CD4-positive, alpha-beta T cell treated with Interleukin-2 at 100 ng/mL for 4 hours (primary cell): Measurements from ENCODE around the gene EDRF1.

Source experiments
- DNase-seq: peaks from one replicate; pipeline ENCODE4 v3.0.0-alpha.2; 2020; ENCODE audit warnings: low spot score

Gene EDRF1

DNA sequence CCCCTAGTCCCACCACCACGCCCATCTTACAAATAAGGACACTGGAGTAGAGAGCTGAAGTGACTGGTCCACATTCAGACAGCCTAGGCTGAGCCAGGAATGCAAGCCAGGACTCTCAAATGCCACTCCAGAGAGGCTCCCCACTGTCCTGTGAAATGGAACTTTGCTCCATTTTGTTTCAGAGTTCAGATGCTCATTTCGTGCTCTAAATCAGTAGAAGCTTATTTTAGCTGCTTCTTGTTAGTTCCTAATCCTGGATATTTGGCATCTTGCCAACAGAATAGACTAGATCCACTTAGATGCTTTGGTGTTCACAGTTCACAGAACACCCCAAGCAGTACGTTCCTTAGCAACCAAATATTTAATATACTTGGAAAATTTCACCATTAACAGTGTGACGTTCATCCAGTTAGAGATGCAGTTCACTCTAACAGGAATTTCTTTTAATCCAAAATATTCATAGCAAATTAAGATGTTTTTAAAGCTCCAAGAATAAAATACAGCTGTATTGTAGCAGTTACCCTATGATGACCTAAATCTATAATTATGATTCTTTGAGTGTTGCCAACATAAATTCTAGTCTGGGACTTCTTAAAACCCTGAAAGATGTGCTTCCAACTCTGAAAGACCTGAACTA lies 48.8 kb downstream of the EDRF1 start:
- DNase-seq = no peak

DNA sequence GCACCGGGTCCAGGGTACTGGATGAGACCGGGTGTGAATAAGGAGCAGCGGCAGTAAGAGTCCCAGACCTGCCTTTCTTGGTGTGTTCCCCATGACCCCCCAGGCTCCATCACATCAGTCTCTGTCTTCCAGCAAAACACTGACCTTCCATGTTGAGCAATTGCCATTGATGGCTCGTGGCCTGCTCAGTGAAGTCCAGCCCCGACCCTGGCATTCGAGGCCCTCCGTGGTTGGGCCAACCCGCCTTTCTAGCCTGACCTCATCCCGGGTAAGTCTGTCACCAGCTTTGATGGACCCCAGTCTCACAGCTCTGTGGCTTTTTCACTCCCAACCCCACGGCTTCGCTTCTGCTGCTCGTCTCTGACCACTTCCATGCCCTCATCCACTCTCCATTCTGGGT lies 49.7 kb downstream of the EDRF1 start:
- DNase-seq = no peak

DNA sequence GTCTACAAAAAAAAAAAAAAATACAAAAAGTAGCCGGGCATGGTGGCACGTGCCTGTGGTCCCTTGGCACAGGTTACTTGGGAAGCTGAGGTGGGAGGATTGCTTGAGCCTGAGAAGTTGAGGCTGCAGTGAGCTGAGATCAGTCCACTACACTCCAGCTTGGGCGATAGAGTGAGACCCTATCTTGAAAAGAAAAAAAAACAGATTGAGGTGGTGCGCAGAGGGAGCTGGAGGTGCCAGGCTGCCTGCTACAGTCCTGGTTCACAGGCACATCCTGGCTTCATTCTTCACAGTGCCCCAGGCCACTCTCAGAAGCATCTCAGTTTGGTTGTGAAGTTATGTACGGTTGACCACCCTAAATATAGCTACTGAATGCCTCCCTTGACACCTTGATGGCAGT lies 51.3 kb downstream of the EDRF1 start:
- DNase-seq = no peak

DNA sequence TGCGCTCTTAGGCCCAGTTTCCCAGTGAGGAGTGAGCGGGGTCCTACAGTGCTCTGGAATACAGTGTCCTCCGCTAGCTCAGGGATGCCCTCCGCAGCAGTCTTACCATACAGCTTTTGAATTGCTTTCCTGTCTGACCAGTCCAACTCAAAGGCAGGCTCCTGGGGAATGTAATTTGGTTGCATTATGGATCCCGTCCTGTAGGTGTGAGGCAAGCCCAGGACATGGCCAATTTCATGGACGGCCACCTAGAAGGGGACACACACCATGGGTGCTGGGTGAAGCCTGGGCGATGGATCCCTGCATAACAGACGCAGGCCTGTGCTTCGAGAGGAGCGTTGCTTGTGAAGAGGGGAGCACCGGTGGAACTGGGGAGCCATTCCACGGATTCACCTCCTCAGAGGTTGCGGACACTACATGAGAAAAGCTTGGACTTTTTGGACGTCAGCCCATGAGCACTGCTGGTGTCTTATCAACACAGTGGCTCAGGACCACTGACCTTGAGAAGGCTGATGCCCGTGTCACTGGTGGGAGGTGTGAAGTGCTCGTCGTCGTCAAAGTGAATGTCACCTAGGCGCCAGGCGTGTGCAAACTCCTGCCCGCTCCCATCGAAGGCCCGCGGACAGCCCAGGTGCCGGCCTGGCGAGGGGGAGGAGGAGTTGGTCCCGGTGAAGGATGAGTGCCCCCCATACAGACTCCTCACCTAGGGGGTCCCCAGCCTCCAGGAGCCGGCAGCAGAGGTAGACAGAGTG lies 52.8 kb downstream of the EDRF1 start:
- no peak for DNase-seq

DNA sequence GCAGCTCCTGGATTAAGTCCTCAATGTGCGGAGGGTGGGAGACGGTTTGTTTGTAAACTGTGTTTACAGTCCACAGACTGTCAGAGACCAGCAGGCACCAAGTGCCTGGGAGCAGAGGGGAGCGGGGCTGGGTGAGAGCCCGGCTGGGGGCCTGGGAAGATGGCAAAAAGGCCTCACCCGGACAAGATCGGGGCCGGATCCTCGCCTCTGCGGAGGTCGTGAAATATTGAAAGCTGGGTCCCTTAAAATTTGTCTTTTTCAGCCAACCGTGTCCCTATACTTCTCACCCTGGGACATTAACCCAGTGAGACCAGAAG lies 53.3 kb downstream of the EDRF1 start:
- no peak for DNase-seq

DNA sequence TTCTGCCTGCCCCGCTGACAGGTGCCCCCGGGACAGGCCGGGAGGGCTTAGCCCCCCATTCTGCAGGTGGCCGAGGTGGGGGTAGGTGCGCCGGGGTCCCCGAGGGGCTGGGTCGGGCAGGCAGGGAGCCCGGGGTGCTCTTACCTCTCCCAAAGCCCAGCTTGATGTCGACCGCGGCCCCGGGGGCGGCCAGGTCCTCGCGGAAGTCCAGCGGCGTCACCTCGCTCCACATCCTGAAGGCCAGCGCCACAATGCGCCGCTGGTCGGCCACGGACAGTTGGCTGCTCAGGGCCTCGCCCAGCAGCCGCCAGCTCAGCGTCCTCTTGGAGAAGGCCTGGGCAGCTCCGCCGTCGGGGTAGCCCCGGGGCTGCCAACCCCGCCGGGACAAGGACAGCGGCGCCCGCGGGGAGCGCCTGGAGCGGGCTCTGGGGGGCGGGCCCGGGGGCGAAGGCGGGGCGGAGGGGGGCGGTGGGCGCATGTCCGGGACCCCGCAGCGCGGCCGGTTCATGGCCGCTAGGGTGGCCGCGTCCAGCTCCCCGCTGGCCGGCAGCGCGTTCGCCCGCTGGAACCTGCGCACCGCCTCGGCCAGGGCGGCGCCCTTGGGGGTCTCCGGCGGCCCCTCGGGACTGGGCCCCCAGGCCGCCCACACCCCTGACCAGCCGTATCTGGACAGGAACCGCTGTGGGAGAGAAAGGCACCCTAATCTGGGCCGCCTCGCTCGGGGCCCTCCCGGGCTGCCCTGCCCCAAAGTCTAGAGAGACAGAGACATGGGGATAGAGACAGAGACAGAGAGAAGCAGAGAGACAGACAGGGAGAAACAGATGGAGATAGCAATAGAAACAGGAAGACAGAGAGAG lies 54.4 kb downstream of the EDRF1 start:
- no peak for DNase-seq

DNA sequence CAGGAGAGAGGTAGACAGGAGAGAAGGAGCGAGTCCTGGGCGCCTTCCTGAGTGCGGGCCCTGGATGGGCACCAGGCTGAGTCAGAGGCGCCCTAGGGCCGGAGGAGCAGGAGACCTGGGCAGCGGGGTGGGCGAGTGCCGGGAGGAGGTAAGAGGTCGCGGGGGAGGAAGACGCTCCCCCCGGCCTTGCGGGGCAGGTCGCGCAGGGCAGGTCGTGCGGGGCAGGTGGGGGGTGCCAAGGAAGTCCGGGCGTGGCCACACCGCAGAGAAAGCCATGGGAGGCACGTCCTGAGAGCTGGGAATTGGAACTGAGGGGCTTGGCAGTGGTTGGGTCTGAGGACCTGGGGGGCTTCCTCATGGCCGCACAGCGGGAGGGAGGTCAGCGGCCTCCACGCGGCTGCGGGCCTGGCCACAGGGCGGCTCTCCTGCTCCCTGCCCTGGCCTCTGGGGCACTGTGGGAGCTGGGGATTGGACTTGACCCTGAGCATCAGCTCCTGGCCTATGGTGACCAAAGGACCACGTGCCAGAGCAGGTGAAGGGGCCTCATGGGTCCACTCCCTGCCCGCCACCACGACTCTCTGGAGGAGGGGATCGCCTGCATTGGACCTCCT lies 55.2 kb downstream of the EDRF1 start:
- no peak for DNase-seq

DNA sequence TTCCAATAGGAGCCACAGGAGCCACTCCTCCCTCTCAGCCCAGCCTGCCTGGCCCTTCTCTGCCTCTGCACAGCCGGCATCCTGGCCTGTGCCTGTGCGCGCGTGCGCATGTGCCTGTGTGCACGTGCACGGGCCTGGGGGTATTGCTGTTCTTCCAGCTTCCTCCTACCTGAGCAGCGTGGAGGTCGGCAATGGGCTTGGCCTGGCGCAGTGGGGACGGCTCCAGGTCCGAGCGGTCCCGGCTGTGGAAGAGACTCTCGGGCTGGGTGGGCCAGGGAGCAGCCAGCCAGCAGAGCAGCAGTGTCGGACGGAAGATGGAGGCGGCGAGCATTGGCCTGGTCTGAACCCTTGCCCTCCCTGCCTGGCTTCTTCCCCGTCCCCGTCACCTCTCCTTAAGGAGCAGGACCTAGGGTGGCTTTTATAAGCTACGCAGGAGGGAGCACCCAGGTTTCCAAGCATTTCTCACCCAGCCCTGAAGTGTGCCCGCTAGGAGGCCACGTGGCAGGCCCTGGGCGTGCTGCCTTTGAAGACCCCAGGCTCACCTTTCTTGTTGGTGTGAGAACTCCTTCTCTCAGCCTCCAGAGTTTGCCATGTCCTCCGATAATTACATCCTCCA lies 56.1 kb downstream of the EDRF1 start, which contains the start of gene MMP21:
MMP21 (minus strand) TSS at position 331 of the 616 bp plus-strand sequence; CDS start at position 331, 0 bp downstream.
- no peak for DNase-seq

DNA sequence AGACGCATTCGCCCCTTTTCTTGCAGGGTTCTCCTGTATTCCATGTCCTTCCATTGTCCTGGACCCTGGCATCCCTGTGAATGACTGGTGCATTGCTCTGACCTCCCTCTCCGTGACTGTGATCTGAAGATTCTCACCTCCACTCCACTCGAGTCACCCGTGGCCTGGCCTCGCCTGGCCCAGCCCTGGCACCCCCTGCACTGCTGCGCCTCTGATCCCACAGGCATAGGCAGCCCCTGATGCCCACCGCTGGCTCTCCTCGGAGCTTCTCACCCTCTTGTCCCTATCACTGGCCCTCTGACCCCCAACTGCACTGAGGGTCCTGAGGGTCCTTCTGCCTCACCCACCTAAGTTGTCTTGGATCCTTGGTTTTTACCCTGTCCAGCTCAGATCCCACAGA lies 58.3 kb downstream of the EDRF1 start:
- DNase-seq = no peak

DNA sequence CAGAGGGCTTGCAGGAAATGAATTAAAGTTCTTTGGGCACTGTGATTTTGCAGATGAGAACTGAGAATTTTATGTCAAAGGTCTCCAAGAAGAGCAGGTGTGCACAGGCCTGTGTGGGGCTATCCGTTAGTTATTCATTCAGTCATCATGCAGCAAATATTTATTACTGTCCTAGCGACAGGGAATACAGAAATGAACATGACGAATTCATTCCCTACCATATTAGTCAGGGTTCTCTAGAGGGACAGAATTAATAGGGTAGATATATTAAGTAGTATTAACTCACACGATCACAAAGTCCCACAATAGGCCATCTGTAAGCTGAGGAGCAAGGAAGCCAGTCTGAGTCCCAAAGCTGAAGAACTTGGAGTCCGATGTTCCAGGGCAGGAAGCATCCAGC lies 59.0 kb downstream of the EDRF1 start:
- DNase-seq = no peak

DNA sequence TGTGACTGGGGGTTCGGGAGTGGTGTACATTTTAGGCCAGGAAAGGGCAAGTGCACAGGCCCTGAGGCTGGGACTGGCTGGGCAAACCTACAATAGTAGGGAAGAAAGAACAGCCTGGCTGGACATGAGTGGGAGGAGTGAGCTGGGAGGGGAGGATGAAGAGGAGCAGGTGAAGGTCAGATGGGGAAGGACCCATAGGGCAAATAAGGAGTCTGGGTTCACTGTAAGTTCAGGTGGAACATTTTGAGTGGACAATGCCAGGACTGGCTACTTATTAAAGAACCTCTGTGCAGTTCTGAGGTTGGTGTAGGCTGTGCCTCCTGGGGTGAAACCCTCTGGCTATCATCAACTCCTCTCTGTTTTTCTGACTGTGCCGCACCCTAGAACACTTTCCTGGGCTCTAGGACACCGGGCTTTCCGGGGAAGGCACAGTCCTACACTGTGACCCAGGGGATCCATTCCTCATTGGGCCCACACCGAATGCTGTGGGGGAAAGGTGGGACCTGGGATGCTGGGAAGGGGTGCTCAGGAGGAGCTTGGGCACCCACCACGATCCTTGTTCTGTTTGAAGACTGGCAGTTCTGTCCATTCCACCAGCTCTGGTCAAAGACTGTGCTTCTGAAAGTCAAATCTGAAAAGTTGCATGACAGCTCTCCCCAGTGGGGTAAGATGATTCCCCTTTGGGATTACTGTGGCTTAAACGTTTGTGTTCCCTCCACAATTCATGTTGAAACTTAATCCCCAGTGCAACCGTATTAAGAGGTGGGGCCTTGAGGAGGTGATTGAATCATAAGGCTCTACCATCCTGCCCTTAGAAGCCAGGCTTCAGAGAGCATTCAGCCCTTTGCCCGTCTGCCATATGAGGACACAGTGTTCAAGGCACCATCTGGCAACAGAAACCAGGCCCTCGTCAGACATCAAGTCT lies 60.2 kb downstream of the EDRF1 start:
- DNase-seq = no peak

DNA sequence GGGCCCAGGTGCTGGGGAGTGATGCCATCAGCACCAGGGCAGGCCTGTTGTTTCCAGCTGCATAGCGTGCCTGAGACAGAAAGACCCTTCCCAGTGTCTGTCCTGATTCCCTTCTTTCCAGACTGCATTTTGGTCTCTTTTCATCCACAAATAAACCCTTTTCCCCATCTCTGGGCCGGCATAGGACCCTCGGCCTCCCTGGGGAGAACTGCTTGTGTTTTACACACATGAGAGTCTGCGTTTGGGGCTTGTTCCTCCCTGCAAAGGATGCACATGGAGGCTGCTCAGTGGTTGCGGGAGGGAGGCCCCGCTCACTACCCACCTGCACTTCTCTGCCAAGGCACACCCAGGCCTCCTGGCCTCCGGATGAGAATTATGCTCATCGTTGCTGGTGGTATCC lies 61.9 kb downstream of the EDRF1 start:
- no peak for DNase-seq

DNA sequence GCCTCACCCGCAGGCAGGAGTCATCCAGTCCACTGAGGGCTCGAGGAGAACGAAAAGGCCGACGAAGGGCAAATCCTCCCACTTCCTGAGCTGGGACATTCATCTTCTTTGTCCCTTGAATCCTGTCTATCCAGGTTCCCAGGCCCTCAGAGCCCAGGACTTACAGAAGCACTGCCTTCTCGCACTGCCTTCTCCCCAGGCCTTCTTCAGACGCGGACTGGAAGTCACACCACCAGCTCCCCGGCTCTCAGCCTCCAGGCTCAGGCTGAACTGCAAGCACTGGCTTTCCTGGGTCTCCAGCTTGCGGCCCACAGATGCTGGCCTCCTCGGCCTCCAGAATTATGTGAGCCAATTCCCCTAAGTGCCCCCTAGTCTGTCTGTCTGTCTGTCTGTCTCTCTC lies 62.5 kb downstream of the EDRF1 start:
- DNase-seq = no peak

DNA sequence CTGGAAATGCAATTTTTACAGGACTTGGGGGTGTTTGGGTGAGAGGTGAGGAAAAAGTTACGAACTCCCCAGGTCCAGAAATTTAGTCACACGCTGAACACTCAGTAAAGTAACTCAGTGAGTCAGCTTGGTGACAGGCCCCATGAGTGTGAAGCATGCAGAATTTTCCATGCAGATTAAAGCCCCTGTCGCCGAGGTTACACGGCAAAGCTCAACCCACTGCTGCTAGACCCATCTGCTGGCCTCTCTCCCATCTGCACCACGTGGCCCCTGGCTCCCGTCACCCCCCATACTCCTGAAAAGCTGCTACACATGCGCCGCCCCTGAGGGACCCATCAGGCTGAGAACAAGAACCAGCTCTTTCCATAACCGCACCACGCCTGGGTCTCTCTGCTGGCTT lies 63.1 kb downstream of the EDRF1 start:
- DNase-seq = no peak

DNA sequence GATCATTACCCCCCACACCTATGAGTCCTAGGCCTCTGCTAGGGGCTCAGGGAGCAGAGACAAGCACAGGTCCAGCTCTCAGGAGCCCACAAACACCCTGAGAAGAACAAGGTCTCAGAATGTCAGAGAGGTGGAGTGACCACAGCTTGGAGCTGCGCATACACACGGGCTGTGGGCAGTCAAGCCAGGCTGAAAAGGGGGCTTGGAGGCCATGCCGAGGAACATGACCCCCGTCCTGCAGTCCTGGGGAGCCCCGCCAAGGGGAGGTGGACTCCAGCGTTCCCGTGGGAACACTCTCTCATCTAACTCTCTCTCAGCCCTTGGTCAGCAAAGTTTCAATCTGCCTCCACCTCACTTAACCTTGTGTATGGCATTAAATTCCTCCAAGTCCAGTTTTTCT lies 63.9 kb downstream of the EDRF1 start:
- DNase-seq = no peak

DNA sequence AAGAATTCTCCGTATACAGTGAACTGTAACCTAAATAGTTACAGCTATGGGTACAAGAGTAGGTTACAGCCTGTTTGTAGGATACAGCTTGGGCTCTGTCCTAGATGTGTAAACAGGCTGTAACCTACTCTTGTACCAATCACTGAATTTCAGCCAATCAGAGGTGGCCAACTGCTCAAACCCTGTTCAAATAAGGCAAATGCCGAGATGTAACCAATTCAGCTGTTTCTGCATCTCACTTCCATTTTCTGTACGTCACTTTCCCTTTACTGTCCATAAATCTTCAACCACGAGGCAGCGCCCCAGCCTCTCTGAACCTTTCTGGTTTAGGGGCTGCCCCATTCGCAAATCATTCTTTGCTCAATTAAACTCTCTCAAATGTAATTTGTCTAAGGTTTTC lies 64.4 kb downstream of the EDRF1 start:
- DNase-seq = no peak

DNA sequence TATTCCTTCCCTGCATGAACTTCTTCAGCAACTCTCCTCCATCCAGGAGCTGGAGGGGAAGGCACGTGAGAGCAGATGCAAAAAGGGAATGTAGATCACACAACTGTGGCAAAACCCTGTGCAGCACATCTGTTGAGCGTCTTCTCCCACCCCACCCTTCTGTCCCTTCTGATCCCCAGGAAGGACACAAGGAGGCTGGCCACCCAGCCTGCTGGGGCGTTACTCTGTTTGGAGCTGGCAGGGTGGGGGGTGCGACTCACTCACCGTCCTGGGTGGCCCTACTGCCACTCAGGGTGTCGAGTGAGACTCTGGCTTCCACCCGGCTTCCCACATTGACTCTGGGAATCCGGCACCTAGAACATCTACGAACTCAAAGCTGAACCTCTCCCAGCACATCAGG lies 66.3 kb downstream of the EDRF1 start:
- DNase-seq = no peak

DNA sequence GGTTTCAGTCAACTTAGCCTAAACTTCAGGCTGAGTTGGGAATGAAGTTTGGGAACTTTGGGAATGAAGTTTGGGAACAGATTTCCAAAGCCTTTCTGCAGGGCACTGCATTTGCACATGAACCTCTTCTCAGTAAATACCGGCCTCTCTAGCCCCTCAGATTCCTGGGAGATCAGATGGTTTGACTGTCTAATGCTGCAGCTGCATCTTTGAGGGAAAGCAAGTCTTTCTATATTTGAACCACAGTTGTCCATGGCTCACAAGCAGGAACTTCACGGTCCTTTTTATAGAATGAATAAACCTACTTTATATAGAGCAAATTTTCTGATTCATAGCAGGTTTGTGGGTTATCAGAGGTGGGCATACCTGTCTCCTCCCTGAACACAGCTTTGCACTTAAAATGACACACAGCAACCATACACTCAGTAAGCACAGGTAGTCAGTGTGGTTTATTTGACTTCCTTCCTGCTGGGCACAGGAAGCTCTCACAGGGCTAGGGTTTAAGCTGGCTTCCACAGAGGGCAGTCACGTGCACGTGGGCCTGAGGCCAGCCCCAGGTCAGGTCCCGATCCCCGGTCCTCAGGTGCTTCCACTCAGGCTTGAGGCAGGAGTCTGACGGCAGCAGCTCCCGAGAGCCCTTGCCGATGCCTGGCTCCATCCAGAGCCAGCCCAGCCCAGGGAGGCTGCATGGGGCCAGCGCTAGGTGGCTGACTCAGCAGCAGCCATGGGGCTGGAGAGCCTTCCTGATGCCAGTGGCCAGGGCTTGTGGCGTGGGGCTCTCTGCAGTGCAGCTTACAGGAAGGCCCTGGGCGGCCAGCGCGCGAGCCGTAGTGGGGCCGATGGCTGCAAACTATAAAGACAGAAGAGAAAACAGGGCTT lies 68.9 kb downstream of the EDRF1 start:
- peak; percentile 2 for DNase-seq

DNA sequence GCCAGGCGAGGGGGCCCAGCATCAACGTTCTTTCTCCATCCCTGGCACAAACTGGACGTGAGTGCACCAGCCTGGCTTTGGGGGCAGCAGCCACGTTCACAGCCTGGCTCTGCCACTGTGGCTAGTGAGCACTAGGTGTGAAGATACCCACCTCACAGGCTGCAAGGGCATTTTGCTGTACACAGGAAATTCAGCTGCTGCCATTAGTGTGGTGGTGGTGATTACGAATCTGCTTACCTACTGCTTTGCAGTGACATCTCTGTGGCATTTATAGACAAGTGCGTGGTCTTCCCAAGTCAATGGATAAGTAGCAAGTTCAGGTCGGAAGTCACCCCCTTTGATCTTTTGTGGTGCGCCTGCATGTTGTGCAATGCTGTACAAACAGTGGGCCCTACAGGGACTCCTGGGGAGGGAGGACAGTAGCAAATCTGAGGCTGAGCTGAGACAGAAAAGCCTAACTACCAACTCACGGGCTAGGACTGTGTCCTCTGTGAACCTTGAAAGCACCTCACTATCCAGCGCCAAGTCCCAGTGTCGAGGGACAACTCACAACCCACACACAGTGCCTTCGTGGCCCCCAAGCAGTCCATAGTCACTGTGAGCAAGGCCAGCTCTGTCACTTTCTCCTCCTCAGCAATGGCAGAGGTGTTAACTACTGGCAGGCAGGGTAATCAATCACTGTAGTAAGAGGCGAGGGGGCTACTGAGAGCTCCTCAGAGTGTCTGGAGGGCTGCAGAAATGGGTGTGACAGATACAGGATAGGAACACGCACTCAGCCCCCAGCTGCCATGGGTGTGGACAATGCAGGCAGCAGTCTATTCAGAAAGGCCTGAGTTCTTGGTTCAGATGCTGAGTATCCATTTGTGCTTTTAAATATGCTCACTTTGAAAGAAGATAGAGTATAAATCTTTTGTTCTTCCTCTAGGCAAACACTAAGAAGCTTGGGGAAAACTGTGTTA lies 73.1 kb downstream of the EDRF1 start:
- no peak for DNase-seq
